Measurements from ENCODE around the gene ARCN1. TPM values are rescaled to one million over a fixed set of nuclear protein-coding genes. Genes with fewer than 3 reads are reported as not detected.

Gene ARCN1
- polyA plus RNA-seq, result 100 to 1,000 TPM in 3 of 4 donors, 10 to 100 TPM in 1; 79.7 to 143 (median 114) TPM
- long read RNA-seq, donor 1, transcript ARCN1-201 (10 exons, 3,845 nt), result major isoform, 31 of 143 reads
- long read RNA-seq, donor 1, partial matches to known transcripts, result 111 of 143 reads
- long read RNA-seq, donor 1, other reads (novel, unspliced or antisense), result 0 of 143 reads
- long read RNA-seq, donor 2, transcript ARCN1-201 (10 exons, 3,845 nt), result major isoform, 6 of 23 reads
- long read RNA-seq, donor 2, partial matches to known transcripts, result 17 of 23 reads
- long read RNA-seq, donor 2, other reads (novel, unspliced or antisense), result 0 of 23 reads
- long read RNA-seq, donor 3, transcript ARCN1-201 (10 exons, 3,845 nt), result major isoform, 7 of 51 reads
- long read RNA-seq, donor 3, partial matches to known transcripts, result 44 of 51 reads
- long read RNA-seq, donor 3, other reads (novel, unspliced or antisense), result 0 of 51 reads
- long read RNA-seq, donor 4, result 0 reads
- long read RNA-seq, donor 5, partial matches to known transcripts, result 5 of 7 reads
- long read RNA-seq, donor 5, other reads (novel, unspliced or antisense), result 0 of 7 reads
- long read RNA-seq, donor 6, transcript ARCN1-201 (10 exons, 3,845 nt), result major isoform, 11 of 48 reads
- long read RNA-seq, donor 6, partial matches to known transcripts, result 37 of 48 reads
- long read RNA-seq, donor 6, other reads (novel, unspliced or antisense), result 0 of 48 reads
- long read RNA-seq, donor 7, result 0 reads
- long read RNA-seq, donor 8, partial matches to known transcripts, result 0 of 2 reads
- long read RNA-seq, donor 8, other reads (novel, unspliced or antisense), result 0 of 2 reads
- long read RNA-seq, donor 9, partial matches to known transcripts, result 5 of 6 reads
- long read RNA-seq, donor 9, other reads (novel, unspliced or antisense), result 0 of 6 reads
- long read RNA-seq, donor 10, transcript ARCN1-201 (10 exons, 3,845 nt), result major isoform, 28 of 64 reads
- long read RNA-seq, donor 10, partial matches to known transcripts, result 36 of 64 reads
- long read RNA-seq, donor 10, other reads (novel, unspliced or antisense), result 0 of 64 reads

DNA sequence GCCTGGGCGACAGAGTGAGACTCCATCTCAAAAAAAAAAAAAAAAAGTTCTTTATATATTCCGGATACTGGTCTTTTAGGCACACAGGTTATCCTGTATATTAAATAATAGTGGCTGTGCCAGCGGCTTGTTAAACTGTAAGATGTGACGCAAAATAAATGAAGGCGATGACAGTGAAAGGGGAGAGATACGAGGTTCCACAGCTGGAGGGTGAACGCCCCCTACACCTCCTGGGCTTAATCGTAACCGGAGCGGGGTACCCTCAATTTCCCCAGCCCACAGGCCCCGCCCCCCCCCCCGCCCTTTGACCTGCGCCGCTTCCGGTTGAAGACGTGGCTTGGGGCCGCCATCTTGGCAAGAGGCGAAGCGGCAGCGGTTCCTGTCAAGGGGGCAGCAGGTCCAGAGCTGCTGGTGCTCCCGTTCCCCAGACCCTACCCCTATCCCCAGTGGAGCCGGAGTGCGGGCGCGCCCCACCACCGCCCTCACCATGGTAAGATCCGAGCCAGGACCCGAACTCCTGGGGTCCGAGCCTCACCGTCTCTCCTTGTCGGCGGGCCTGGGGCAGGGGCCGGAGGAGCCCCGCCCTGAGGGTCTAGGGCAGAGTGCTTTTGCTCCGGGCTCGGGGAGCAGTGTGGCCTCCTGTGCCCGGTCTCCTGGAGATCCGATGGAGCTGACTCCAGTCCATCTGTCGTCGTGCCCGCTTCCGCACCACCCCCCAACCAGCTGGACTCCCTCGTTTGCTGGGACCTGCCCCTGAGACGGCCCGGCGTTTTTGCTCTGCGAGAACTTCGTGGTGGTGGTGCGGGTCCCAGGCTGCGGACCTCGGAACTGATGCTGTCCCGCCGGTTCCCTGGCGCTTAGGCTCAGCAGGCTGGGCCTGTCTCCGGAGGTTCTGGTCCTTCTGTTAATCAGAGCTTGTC, at the start of gene ARCN1:
ARCN1 (plus strand) TSS at position 349 of the 920 bp plus-strand sequence; CDS start at position 488, 139 bp downstream.
- H3K4me1 ChIP-seq (ENCODE audit: control insufficient read depth in 3 of 3, insufficient read depth in 2 of 3, low read depth in 1 of 3, low read length in 2 of 3), result peaks cover 2 to 5% (median 5%) of the 10 kb centered on the region in 3 donors
- WGBS, 3 donors, result 0% methylated on average over 52 to 55 of the region's 55 CpGs
- DNase-seq, result peak; percentile 73 to 94
- H3K27ac ChIP-seq (ENCODE audit: low read depth in 1 of 3, low read length in 2 of 3), result peak within 1 kb of the TSS; percentile 96 to 99 (median 98)
- no peaks in the 10 kb centered on the region for H3K9me3 ChIP-seq (ENCODE audit: control insufficient read depth in 2 of 2, insufficient read depth in 1 of 2, low read depth in 1 of 2, low read length in 1 of 2)
- H3K36me3 ChIP-seq (ENCODE audit: control insufficient read depth in 3 of 3, insufficient read depth in 2 of 3, low read depth in 1 of 3, low read length in 3 of 3), result peaks cover 0 to 9% (median 2%) of the 10 kb centered on the region in 3 donors
- FAIRE-seq, result no peak
- H3K27me3 ChIP-seq (ENCODE audit: control insufficient read depth in 3 of 3, insufficient read depth in 3 of 3, low read length in 3 of 3), result no peaks in the 10 kb centered on the region
- peak within 1 kb of the TSS; percentile 82 to 100 (median 99) for H3K4me3 ChIP-seq (ENCODE audit: low read depth in 1 of 3, low read length in 3 of 3)

- Histone ChIP-seq H3K27me3 (ENCODE audit: control insufficient read depth in 3 of 3, insufficient read depth in 3 of 3, low read length in 3 of 3) (no peaks in the 10 kb centered on the region), H3K4me3 (ENCODE audit: low read depth in 1 of 3, low read length in 3 of 3) (no peak overlapping the region), H3K36me3 (ENCODE audit: control insufficient read depth in 3 of 3, insufficient read depth in 2 of 3, low read depth in 1 of 3, low read length in 3 of 3) (peaks cover 14 to 53% (median 15%) of the 10 kb centered on the region in 3 donors), H3K27ac (ENCODE audit: low read depth in 1 of 3, low read length in 2 of 3) (no peak overlapping the region), H3K4me1 (ENCODE audit: control insufficient read depth in 3 of 3, insufficient read depth in 2 of 3, low read depth in 1 of 3, low read length in 2 of 3) (peaks cover 0 to 15% (median 5%) of the 10 kb centered on the region in 3 donors), H3K9me3 (ENCODE audit: control insufficient read depth in 2 of 2, insufficient read depth in 1 of 2, low read depth in 1 of 2, low read length in 1 of 2) (no peaks in the 10 kb centered on the region)
- DNase-seq, result peak; percentile 36 to 40
- FAIRE-seq, result no peak
- WGBS, 3 donors, result 61 to 65% (median 65%) methylated on average over 6 of the region's 6 CpGs
Observed at GRCh38 chr11:118522571-118523072, 49.6 kb upstream of the ARCN1 start.

- H3K4me3 ChIP-seq (ENCODE audit: low read depth in 1 of 3, low read length in 3 of 3), result no peak overlapping the region
- H3K9me3 ChIP-seq (ENCODE audit: control insufficient read depth in 2 of 2, insufficient read depth in 1 of 2, low read depth in 1 of 2, low read length in 1 of 2), result no peaks in the 10 kb centered on the region
- DNase-seq (peak in 1 of 2 donors; percentile 41), FAIRE-seq (no peak)
- no peak overlapping the region for H3K27ac ChIP-seq (ENCODE audit: low read depth in 1 of 3, low read length in 2 of 3)
- H3K4me1 ChIP-seq (ENCODE audit: control insufficient read depth in 3 of 3, insufficient read depth in 2 of 3, low read depth in 1 of 3, low read length in 2 of 3), result peaks cover 0 to 18% (median 9%) of the 10 kb centered on the region in 3 donors
- no peaks in the 10 kb centered on the region for H3K27me3 ChIP-seq (ENCODE audit: control insufficient read depth in 3 of 3, insufficient read depth in 3 of 3, low read length in 3 of 3)
- H3K36me3 ChIP-seq (ENCODE audit: control insufficient read depth in 3 of 3, insufficient read depth in 2 of 3, low read depth in 1 of 3, low read length in 3 of 3), result peaks cover 14 to 57% (median 15%) of the 10 kb centered on the region in 3 donors
Observed at GRCh38 chr11:118524356-118524755, 47.9 kb upstream of the ARCN1 start.

DNA sequence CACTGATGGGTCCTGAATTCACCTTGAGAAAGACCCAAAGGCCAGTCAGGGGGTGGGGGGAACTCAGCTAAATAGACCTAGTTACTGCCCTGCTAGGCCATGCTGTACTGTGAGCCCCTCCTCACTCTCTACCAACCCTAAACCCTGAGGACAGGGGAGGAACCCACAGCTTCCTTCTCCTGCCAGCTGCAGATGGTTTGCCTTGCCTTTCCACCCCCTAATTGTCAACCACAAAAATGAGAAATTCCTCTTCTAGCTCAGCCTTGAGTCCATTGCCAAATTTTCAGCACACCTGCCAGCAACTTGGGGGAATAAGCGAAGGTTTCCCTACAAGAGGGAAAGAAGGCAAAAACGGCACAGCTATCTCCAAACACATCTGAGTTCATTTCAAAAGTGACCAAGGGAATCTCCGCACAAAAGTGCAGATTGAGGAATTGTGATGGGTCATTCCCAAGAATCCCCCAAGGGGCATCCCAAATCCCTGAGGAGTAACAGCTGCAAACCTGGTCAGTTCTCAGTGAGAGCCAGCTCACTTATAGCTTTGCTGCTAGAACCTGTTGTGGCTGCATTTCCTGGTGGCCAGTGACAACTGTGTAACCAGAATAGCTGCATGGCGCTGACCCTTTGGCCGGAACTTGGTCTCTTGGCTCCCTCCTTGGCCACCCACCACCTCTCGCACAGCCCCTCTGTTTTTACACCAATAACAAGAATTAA, 47.3 kb upstream of the ARCN1 start:
- no peaks in the 10 kb centered on the region for H3K27me3 ChIP-seq (ENCODE audit: control insufficient read depth in 3 of 3, insufficient read depth in 3 of 3, low read length in 3 of 3)
- DNase-seq (no peak), FAIRE-seq (no peak)
- WGBS, 3 donors, result 87 to 92% (median 88%) methylated on average over 6 of the region's 6 CpGs
- H3K36me3 ChIP-seq (ENCODE audit: control insufficient read depth in 3 of 3, insufficient read depth in 2 of 3, low read depth in 1 of 3, low read length in 3 of 3), result peaks cover 13 to 52% (median 14%) of the 10 kb centered on the region in 3 donors
- H3K27ac ChIP-seq (ENCODE audit: low read depth in 1 of 3, low read length in 2 of 3), result no peak overlapping the region
- no peak overlapping the region for H3K4me3 ChIP-seq (ENCODE audit: low read depth in 1 of 3, low read length in 3 of 3)
- H3K4me1 ChIP-seq (ENCODE audit: control insufficient read depth in 3 of 3, insufficient read depth in 2 of 3, low read depth in 1 of 3, low read length in 2 of 3), result peaks cover 3 to 24% (median 9%) of the 10 kb centered on the region in 3 donors
- H3K9me3 ChIP-seq (ENCODE audit: control insufficient read depth in 2 of 2, insufficient read depth in 1 of 2, low read depth in 1 of 2, low read length in 1 of 2), result no peaks in the 10 kb centered on the region

- peaks cover 3 to 28% (median 9%) of the 10 kb centered on the region in 3 donors for H3K4me1 ChIP-seq (ENCODE audit: control insufficient read depth in 3 of 3, insufficient read depth in 2 of 3, low read depth in 1 of 3, low read length in 2 of 3)
- peak overlapping the region in 1 of 3 donors; percentile 37 for H3K4me3 ChIP-seq (ENCODE audit: low read depth in 1 of 3, low read length in 3 of 3)
- WGBS, 3 donors, result 19 to 63% (median 38%) methylated on average over 2 of the region's 2 CpGs
- H3K9me3 ChIP-seq (ENCODE audit: control insufficient read depth in 2 of 2, insufficient read depth in 1 of 2, low read depth in 1 of 2, low read length in 1 of 2), result no peaks in the 10 kb centered on the region
- H3K36me3 ChIP-seq (ENCODE audit: control insufficient read depth in 3 of 3, insufficient read depth in 2 of 3, low read depth in 1 of 3, low read length in 3 of 3), result peaks cover under 1 to 42% (median 5%) of the 10 kb centered on the region in 3 donors
- DNase-seq (peak in 1 of 2 donors; percentile 71), FAIRE-seq (no peak)
- no peaks in the 10 kb centered on the region for H3K27me3 ChIP-seq (ENCODE audit: control insufficient read depth in 3 of 3, insufficient read depth in 3 of 3, low read length in 3 of 3)
- H3K27ac ChIP-seq (ENCODE audit: low read depth in 1 of 3, low read length in 2 of 3), result peak overlapping the region; percentile 36 to 82 (median 36)
Observed at GRCh38 chr11:118526688-118527087, 45.5 kb upstream of the ARCN1 start.

DNA sequence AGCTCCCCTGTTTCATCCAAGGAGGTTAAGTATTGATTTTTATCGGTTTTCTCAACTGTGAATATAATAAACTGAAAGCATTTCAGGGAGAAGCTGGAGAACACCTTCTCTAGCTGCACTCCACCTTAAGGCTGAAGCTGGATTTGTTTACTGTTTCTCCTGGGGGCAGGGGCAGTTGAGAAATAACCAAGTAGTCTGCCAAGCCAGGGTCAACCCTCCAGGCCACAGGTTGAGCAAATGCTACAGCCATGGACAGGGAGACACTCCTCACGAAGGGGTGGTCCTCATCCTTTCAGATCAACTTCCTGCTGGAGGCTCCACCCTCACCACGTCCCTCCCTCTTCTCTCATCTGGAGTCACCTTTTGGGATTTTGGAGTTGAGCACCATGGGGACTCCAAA, 45.1 kb upstream of the ARCN1 start, which contains the start of gene TTC36:
TTC36 (plus strand) TSS at position 366 of the 400 bp plus-strand sequence; CDS start at position 387, 21 bp downstream.
- WGBS, 3 donors, result 23 to 43% (median 36%) methylated on average over 3 of the region's 3 CpGs
- Histone ChIP-seq H3K36me3 (ENCODE audit: control insufficient read depth in 3 of 3, insufficient read depth in 2 of 3, low read depth in 1 of 3, low read length in 3 of 3) (peaks cover 0 to 38% (median 2%) of the 10 kb centered on the region in 3 donors), H3K27ac (ENCODE audit: low read depth in 1 of 3, low read length in 2 of 3) (peak within 1 kb of the TSS; percentile 36 to 96 (median 36)), H3K9me3 (ENCODE audit: control insufficient read depth in 2 of 2, insufficient read depth in 1 of 2, low read depth in 1 of 2, low read length in 1 of 2) (no peaks in the 10 kb centered on the region), H3K27me3 (ENCODE audit: control insufficient read depth in 3 of 3, insufficient read depth in 3 of 3, low read length in 3 of 3) (no peaks in the 10 kb centered on the region), H3K4me3 (ENCODE audit: low read depth in 1 of 3, low read length in 3 of 3) (peak within 1 kb of the TSS in 1 of 3 donors; percentile 37), H3K4me1 (ENCODE audit: control insufficient read depth in 3 of 3, insufficient read depth in 2 of 3, low read depth in 1 of 3, low read length in 2 of 3) (peaks cover 3 to 32% (median 9%) of the 10 kb centered on the region in 3 donors)
- peak in 1 of 2 donors; percentile 50 for DNase-seq
- FAIRE-seq, result no peak

GRCh38 chr11:118528511-118528910, 43.7 kb upstream of the ARCN1 start:
- H3K27ac ChIP-seq (ENCODE audit: low read depth in 1 of 3, low read length in 2 of 3), result peak overlapping the region in 1 of 3 donors; percentile 96
- DNase-seq (no peak), FAIRE-seq (no peak)
- peak overlapping the region in 1 of 3 donors; percentile 37 for H3K4me3 ChIP-seq (ENCODE audit: low read depth in 1 of 3, low read length in 3 of 3)
- no peaks in the 10 kb centered on the region for H3K9me3 ChIP-seq (ENCODE audit: control insufficient read depth in 2 of 2, insufficient read depth in 1 of 2, low read depth in 1 of 2, low read length in 1 of 2)
- no peaks in the 10 kb centered on the region for H3K27me3 ChIP-seq (ENCODE audit: control insufficient read depth in 3 of 3, insufficient read depth in 3 of 3, low read length in 3 of 3)
- WGBS, 3 donors, result 72 to 89% (median 89%) methylated on average over 6 of the region's 6 CpGs
- peaks cover 0 to 40% (median 0%) of the 10 kb centered on the region in 3 donors for H3K36me3 ChIP-seq (ENCODE audit: control insufficient read depth in 3 of 3, insufficient read depth in 2 of 3, low read depth in 1 of 3, low read length in 3 of 3)
- peaks cover 3 to 44% (median 9%) of the 10 kb centered on the region in 3 donors for H3K4me1 ChIP-seq (ENCODE audit: control insufficient read depth in 3 of 3, insufficient read depth in 2 of 3, low read depth in 1 of 3, low read length in 2 of 3)
